K562 (cell line): ENCODE results near the gene CD151. TPM values are rescaled to one million over a fixed set of nuclear protein-coding genes. Genes with fewer than 3 reads are reported as not detected.
A peak's percentile ranks its signal among the peaks of the same experiment; 100 is the strongest.

Experiments used
- CTCFL ChIP-seq: IDR thresholded peaks from 2 replicates; pipeline ENCODE4 v1.6.1; 2011; ENCODE audit warnings: borderline replicate concordance, low read depth, mild to moderate bottlenecking, moderate library complexity, low read length; ENCODE audit not compliant: insufficient read depth, poor library complexity, severe bottlenecking
- GATAD2B ChIP-seq: fragments of 450-650 bp; IDR thresholded peaks from 2 replicates; pipeline ENCODE4 v1.6.1; 2017; ENCODE audit warnings: mild to moderate bottlenecking, borderline replicate concordance
- MXD1 ChIP-seq: fragments of 250-450 bp; sonication (Bioruptor Pico); IDR thresholded peaks from 2 replicates; pipeline ENCODE4 v1.8.0; 2021; ENCODE audit warnings: borderline replicate concordance, mild to moderate bottlenecking, moderate library complexity; ENCODE audit not compliant: poor library complexity, severe bottlenecking
- PCBP1 ChIP-seq: fragments of 200-400 bp; formaldehyde crosslinking; IDR thresholded peaks from 2 replicates; pipeline ENCODE4 v1.6.1; 2018; ENCODE audit warnings: mild to moderate bottlenecking, low read depth, low read length; ENCODE audit not compliant: poor library complexity, severe bottlenecking
- ZFP36 ChIP-seq: fragments of 150-350 bp; IDR thresholded peaks from 2 replicates; pipeline ENCODE4 v1.6.1; 2018; ENCODE audit warnings: low read length, low read depth; ENCODE audit not compliant: partially characterized antibody
- ZNF282 ChIP-seq: sonication (generic); formaldehyde crosslinking; IDR thresholded peaks from 2 replicates; pipeline ENCODE4 v1.8.1; 2023; ENCODE audit warnings: missing genetic modification reagents
- polyA plus RNA-seq, 8 experiments: library from polyadenylated mRNA; depleted of rRNA in 4 of 8; stranded (reverse) in 5 of 8; unstranded in 3 of 8; fragments of >200 nt; fragmentation: Nextera tagmentation in 2 of 8; fragmentation: Illumina TruSeq in 1 of 8; extraction: Ambion mirVana in 2 of 8; extraction: Trizol in 1 of 8; gene quantifications; 2 replicates each; pipeline versions ENCODE4 v1.2.1 to v1.2.3, GENCODE V29; 2011 to 2014; ENCODE audit warnings: inconsistent platforms in 1 of 8, missing spikeins in 1 of 8
- total RNA-seq, 7 experiments: library from RNA; depleted of rRNA in 6 of 7; stranded (reverse); fragments of >200 nt in 6 of 7; fragmentation: Illumina TruSeq in 2 of 7; extraction: Trizol in 2 of 7; gene quantifications; 2 replicates each; pipeline versions ENCODE4 v1.2.1 to v1.2.3, GENCODE V29; 2011 to 2021; ENCODE audit warnings: low replicate concordance in 1 of 7
- TF ChIP-seq, protein P1 (sequence below), 2 experiments: fragments of 450-650 bp in 1 of 2; sonication (generic) in 1 of 2; formaldehyde crosslinking in 1 of 2; IDR thresholded peaks; 2 replicates each; pipeline versions ENCODE4 v1.7.1 to v1.9.0; 2016 to 2022; ENCODE audit warnings: inconsistent platforms in 1 of 2, mild to moderate bottlenecking in 1 of 2, missing genetic modification reagents in 1 of 2
- TF ChIP-seq, protein P2 (sequence below): fragments of 250-450 bp; sonication (Bioruptor Pico); IDR thresholded peaks from 2 replicates; pipeline ENCODE4 v1.5.0; 2020; ENCODE audit warnings: mild to moderate bottlenecking, borderline replicate concordance

The CD151 gene
- total and polyA plus RNA-seq, 9 of the 15 experiments (the other 6 are each of a cell fraction or from before 2014, with no cell fraction given), result 2.3 to 187 (median 140) TPM

DNA sequence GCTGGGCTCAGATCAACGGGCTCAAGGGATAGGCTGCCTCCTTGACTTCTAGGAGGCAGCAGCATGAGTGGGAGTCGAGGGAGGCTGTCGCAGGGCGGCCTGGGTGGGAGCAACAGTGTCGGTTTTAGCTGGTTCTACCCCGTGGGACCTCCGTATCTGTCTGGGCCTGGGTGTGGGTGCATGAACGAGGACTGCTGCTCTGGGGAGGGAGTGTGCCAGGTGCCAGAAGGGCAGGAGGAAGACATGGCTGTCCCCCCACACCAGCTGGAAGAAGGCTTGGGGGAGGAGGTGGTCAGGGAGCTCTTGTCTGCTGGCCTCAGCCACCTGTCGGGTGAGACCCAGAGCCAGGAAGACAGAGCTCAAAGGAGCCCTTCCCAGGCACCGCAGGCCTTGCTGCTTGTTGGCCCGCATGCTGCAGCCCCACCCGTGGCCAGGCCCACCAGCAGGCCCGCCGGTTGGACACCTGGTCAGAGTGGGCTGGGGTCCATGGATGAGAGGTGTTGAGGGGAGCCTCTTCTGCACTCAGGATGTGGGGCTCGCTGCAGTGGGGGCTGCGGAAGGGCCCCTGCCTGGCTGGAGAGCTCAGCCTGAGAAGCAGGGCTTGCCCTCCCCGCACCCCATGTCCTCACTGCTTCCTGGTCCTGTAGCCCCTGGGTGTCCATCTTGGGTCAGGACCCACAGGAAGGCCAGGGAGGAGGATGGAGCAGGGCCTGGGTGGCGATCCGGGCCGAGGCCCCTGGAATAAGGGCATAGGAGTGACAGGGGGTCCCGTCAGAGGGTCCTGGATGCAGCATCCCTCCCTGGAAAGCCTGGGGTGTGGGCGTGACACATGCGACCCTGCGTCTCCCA is 46.3 kb upstream of the CD151 start (continued):
- no peak for TF ChIP-seq MXD1 (CRISPR knock-in tag)
- no peak for TF ChIP-seq ZFP36
- TF ChIP-seq, protein P1, sequence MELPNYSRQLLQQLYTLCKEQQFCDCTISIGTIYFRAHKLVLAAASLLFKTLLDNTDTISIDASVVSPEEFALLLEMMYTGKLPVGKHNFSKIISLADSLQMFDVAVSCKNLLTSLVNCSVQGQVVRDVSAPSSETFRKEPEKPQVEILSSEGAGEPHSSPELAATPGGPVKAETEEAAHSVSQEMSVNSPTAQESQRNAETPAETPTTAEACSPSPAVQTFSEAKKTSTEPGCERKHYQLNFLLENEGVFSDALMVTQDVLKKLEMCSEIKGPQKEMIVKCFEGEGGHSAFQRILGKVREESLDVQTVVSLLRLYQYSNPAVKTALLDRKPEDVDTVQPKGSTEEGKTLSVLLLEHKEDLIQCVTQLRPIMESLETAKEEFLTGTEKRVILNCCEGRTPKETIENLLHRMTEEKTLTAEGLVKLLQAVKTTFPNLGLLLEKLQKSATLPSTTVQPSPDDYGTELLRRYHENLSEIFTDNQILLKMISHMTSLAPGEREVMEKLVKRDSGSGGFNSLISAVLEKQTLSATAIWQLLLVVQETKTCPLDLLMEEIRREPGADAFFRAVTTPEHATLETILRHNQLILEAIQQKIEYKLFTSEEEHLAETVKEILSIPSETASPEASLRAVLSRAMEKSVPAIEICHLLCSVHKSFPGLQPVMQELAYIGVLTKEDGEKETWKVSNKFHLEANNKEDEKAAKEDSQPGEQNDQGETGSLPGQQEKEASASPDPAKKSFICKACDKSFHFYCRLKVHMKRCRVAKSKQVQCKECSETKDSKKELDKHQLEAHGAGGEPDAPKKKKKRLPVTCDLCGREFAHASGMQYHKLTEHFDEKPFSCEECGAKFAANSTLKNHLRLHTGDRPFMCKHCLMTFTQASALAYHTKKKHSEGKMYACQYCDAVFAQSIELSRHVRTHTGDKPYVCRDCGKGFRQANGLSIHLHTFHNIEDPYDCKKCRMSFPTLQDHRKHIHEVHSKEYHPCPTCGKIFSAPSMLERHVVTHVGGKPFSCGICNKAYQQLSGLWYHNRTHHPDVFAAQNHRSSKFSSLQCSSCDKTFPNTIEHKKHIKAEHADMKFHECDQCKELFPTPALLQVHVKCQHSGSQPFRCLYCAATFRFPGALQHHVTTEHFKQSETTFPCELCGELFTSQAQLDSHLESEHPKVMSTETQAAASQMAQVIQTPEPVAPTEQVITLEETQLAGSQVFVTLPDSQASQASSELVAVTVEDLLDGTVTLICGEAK (IDR thresholded peaks at IDR 0.05), result no peak
- TF ChIP-seq, protein P1 (CRISPR knock-in tag; IDR thresholded peaks at IDR 0.05), result no peak
- TF ChIP-seq, protein P2, sequence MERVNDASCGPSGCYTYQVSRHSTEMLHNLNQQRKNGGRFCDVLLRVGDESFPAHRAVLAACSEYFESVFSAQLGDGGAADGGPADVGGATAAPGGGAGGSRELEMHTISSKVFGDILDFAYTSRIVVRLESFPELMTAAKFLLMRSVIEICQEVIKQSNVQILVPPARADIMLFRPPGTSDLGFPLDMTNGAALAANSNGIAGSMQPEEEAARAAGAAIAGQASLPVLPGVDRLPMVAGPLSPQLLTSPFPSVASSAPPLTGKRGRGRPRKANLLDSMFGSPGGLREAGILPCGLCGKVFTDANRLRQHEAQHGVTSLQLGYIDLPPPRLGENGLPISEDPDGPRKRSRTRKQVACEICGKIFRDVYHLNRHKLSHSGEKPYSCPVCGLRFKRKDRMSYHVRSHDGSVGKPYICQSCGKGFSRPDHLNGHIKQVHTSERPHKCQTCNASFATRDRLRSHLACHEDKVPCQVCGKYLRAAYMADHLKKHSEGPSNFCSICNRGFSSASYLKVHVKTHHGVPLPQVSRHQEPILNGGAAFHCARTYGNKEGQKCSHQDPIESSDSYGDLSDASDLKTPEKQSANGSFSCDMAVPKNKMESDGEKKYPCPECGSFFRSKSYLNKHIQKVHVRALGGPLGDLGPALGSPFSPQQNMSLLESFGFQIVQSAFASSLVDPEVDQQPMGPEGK (CRISPR knock-in tag), result no peak
- no peak for TF ChIP-seq GATAD2B
- no peak for TF ChIP-seq CTCFL
- TF ChIP-seq PCBP1, result peak; percentile 52
- TF ChIP-seq ZNF282 (CRISPR knock-in tag), result no peak
